HG03378 (cell line): Measurements from ENCODE around the gene SECISBP2L.
A peak's percentile ranks its signal among the peaks of the same experiment; 100 is the strongest.
"Not testable (repeated sequence)": the region's sequence is repeated elsewhere in the genome, so short reads cannot be mapped to it uniquely, and the experiment has no call there.

Experiments used
- ATAC-seq: cut with Tn5 transposase; IDR thresholded peaks from one replicate; pipeline ENCODE4 v1.9.1; 2021; ENCODE audit warnings: mild to moderate bottlenecking, moderate library complexity; ENCODE audit not compliant: unreplicated experiment

The SECISBP2L gene

DNA sequence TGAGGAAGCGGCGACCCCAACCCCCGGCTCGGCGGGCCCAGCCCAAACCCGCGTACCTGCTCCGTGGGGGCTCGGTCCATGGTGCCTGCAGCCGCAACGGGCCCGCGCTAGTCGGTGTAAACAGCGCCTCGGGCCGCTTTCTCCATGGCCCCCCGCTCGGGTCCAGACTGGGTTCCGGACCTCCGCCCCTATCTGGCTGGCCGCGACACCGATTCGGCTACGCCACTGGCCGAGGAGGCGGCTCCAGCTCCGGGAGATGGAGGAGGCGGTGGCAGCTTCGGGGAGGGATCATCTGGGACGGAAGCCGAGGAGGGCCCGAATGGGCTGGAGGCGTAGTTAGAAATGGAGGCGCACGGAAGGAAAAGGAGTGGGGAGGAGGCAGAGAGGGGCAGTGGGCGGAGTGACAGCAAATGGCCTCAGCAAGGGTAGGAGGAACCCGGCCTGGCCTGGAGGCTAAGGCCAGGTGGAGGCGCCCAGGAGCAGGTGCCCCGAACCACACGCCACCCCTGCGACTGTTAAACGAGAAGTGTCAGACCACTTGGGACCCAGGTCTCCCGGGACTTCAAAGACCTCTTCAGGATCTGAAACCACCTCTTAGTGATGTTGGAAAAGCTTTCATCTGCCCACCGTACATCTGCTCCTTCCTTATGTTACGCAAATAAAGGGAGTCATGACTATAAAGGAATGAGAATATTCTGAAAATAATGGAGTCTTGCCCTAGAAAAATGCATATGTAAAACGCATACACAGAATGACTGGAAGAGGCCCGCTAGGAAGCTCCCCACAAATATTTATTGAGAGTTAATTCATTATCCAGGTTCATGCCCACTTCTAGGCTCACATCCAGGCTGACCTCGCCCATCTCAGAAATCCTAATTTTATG lies at the start of gene SECISBP2L:
Gene SECISBP2L, minus strand, starts transcription at position 227 of the 883 bp plus-strand sequence. Its CDS starts 147 bp downstream, at position 80.
- peak; percentile 89 for ATAC-seq

DNA sequence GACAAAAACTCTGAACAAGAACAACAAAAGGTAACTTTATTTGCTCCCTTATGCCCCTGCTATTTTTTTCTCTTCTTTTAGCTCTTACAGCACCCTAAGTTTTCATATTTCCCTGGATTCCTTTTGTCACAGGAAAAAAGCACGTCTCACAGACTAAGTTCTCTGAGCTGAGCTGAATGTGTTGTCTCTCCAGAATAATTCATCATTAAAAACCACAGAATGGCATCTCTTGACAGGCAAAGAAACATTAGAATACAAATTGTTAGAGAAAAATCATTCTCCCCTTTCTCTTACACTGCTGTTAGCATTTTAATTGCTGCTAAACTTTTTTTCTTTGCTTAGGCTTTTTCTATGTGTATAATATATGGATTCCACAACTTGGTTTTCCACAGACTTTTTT lies 48.7 kb upstream of the SECISBP2L start:
- no peak for ATAC-seq

GRCh38 chr15:49093252-49094105 lies 47.2 kb upstream of the SECISBP2L start:
- no peak for ATAC-seq

DNA sequence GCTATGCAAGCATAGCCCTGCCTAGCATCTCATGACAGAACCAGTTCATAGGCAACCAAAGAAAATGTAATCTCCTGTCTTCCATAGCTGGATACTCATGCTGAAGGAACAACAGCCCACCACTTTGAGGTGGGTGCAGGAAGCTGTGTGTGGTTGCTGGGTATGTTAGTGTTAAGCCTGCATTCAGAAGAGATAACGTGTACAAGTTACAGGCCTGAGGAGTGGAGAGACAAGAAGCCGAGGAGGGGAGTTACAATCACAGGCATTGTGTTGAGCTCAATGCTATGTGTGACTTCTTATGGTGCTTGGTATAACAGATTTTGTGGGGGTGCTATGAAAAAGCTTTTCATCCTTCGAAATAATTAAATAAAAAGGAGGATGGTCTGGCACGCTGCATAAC lies 42.8 kb upstream of the SECISBP2L start:
- no peak for ATAC-seq

DNA sequence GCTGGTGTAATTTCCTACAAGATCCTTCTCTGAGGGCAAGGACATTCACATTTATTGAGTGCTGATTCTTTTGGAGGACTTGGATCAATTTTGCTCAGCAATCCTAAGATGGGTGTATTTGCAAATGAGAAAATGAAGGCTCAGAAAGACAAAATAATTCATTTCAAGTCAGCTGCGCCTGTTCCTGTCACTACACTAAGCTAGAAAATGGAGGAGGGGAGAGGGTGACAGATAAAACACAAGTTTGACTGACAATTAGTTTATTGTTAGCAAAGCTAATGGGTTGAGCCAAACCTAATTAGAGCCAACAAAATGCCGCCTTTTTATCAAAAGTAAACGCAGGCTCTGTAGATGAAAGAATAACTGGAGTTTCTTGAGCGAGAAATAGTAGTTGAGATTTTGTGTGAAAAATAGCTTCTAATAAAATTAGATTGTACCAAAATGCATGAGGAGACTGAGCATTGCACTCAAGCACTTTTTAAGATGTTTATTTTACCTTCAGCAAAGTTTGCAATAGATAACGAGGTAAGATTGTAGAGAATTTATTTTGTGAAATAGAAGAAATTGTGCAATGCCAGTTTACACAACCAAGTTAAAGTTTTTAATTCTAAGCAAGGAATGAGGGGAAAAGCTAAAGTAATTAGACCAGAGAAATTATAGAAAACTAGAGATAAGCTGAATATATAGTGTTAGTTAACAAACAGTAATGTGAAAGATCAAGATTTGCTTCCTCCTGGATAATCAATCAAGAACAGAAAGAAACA lies 39.6 kb upstream of the SECISBP2L start:
- no peak for ATAC-seq

- ATAC-seq: no peak
Observed at GRCh38 chr15:49084285-49084570, 38.0 kb upstream of the SECISBP2L start.

- no peak for ATAC-seq
Observed at GRCh38 chr15:49083401-49084284, 37.4 kb upstream of the SECISBP2L start.

GRCh38 chr15:49082960-49083359 lies 36.7 kb upstream of the SECISBP2L start:
- ATAC-seq: no peak

DNA sequence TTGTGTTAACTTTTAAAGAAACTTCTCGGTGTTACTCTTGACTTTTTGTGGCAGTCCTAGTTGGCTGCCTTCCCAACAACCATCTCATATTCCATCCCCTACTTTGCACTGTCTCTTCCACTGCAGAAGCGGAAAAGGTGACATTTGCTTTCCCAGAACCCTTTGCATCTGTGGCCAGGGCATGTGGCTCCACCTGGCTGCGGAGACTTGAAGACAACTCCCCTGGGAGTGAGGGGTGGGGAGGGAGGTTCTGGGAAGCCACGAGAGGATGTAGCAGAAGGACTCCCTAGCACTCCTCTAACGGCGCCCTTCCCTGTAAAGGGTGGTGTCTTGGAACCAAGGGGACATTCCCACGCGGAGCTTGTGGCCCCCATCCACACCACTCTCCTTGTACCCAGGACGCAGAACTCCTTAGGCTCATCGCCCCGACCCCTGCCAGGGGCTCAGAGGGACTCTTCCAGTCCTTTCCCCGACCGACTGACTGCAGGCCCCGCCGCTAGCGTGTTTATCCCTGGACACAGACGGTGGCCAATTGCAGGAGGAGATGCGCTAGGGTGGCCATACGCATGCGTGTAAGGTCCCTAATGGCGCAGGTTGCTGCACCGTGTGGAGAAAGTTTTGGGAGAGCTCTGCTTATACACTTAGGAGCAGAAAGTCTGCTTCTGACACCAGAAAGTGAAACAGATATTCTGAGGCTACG lies 33.2 kb upstream of the SECISBP2L start:
- no peak for ATAC-seq

GRCh38 chr15:49075881-49076280 lies 29.6 kb upstream of the SECISBP2L start:
- ATAC-seq: no peak

DNA sequence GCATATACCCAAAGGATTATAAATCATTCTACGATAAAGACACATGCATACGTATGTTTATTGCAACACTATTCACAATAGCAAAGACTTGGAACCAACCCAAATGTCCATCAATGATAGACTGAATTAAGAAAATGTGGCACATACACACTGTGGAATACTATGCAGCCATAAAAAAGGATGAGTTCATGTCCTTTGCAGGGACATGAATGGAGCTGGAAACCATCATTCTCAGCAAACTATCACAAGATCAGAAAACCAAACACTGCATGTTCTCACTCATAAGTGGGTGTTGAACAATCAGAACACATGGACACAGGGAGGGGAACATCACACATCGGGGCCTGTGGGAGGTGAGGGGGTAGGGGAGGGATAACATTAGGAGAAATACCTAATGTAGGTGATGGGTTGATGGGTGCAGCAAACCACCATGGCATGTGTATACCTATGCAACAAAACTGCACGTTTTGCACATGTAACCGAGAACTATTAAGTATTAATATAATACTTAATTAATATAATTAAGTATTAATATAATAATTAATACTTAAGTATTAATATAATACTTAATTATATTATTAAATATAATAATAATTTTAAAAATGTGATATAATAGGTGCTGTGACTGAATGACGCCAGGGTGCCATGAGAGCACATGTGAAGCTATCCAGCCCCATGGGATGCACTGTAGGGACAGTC lies 28.5 kb upstream of the SECISBP2L start:
- ATAC-seq: not testable (repeated sequence)

GRCh38 chr15:49066372-49066771 lies 20.1 kb upstream of the SECISBP2L start:
- no peak for ATAC-seq

DNA sequence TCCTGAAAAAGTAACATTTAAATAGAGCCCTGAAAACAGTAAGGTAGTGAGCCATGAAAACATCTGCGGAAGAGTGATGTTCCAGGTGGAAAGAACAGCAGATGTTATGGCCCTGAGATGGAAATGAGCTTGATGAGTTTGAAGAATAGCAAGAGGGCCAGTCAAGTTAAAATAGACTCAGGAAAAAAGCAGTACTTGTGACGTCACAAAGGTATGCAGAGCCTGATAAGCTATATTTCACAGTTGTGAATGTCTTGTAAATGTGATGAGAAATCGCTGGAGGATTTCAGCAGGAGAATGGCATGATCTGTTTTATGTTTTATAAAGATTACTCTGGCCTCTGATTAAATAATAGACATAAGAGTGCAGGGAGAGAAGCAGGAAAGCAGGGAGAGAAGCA lies 18.6 kb upstream of the SECISBP2L start:
- ATAC-seq: no peak

- ATAC-seq: no peak
Observed at GRCh38 chr15:49064281-49064653, 18.0 kb upstream of the SECISBP2L start.

GRCh38 chr15:49063402-49064280 lies 17.4 kb upstream of the SECISBP2L start:
- ATAC-seq: no peak

- no peak for ATAC-seq
Observed at GRCh38 chr15:49062900-49063299, 16.7 kb upstream of the SECISBP2L start.

DNA sequence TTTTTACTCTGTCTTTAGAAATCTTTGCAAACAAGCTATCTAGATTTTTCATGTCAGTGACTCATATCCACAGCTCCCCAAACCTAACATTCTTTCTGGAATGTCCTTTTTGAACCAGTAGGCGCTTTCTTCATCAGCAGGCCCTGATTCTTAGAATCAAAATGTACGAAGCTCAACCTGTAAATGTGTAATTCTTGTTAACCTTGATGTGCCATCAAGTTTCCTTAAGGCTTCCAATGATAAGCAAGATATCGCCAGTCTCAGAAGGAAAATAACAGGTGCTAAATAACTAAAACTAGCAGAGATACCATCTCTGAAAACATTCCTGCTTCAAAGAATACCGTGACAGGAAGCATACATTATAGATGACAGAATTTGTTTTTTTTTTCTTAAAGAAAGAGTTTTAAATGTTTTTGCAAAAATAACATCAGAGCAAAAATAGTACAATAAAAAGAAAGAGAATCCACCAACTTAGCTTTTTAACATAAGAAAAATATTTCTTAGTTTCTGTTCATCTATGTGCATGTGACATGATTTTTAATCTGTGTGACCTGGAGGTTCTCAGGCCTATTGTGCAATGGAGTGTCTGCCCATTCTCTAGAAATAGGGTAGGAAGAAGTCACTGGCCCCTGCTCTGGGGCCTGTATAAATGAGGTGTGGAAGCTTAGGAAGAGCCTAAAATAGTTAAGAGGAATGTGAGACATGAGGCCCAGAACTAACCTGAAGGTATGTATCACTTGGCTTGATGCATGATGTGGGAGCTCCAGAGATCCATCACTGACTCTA lies 14.7 kb upstream of the SECISBP2L start:
- no peak for ATAC-seq
